Pancreas (tissue), 10 donors: ENCODE measurements around the gene DIAPH3. TPM values are rescaled to one million over a fixed set of nuclear protein-coding genes. Genes with fewer than 3 reads are reported as not detected.

Source experiments
- ATAC-seq, 4 donors: fragments of 200-7000 bp; cut with Tn5 transposase; one replicate each; pipeline versions ENCODE4 v1.8.0 to v1.9.1; 2020; ENCODE audit warnings: mild to moderate bottlenecking in 4 of 4, moderate library complexity in 4 of 4
- DNase-seq, 6 donors: peaks; one replicate each; pipeline ENCODE4 v3.0.0-alpha.2; 2020
- FAIRE-seq: peaks from 2 replicates; lab custom pipeline; 2012; peaks lifted over from hg19 to GRCh38; lab: Jason Lieb, UNC
- H3K27ac ChIP-seq, 4 donors: fragments of 200-600 bp; sonication (generic); 1 replicate in 3 of 4; 2 replicates in 1 of 4; pipeline versions ENCODE4 v1.5.0 to v1.8.0; 2020
- H3K27me3 ChIP-seq, 4 donors: fragments of 200-600 bp; one replicate each; pipeline ENCODE4 v1.8.0; 2021
- H3K36me3 ChIP-seq, 3 donors: fragments of 200-600 bp; sonication (generic) in 1 of 3; one replicate each; pipeline versions ENCODE4 v1.5.0 to v1.8.0; 2020 to 2021
- H3K4me1 ChIP-seq, 3 donors: fragments of 200-600 bp; one replicate each; pipeline ENCODE4 v1.8.0; 2021
- H3K4me3 ChIP-seq, 4 donors: fragments of 200-600 bp; sonication (generic) in 2 of 4; one replicate each; pipeline versions ENCODE4 v1.5.0 to v1.8.0; 2020 to 2021
- H3K9me3 ChIP-seq, 4 donors: fragments of 200-600 bp; one replicate each; pipeline ENCODE4 v1.8.0; 2021
- WGBS, 2 donors: extraction: QIAGEN DNeasy Blood & Tissue Kit; methylation state at CpG; one replicate each; pipeline ENCODE4 v1.1.7; 2013; 5-methylcytosine and 5-hydroxymethylcytosine counted together
- intact Hi-C, 3 donors: fragments of 100-400 bp; cut with DNase I; formaldehyde crosslinking; loops; one replicate each; pipeline versions ENCODE4 v1.11.1 to v1.14.2; 2022
- polyA plus RNA-seq, 2 donors: library from polyadenylated mRNA; stranded (reverse); fragments of 200-250 nt; gene quantifications; one replicate each; pipeline ENCODE4 v1.2.3, GENCODE V29; 2013
- total RNA-seq, 6 donors: library from RNA; stranded (reverse); fragmentation: NEBNext Ultra II Directional in 4 of 6; extraction: Animal tissue kit (Norgen Biotek cat#: 25700) in 4 of 6; gene quantifications; one replicate each; pipeline versions ENCODE4 v1.2.1 to v1.2.4, GENCODE V29; 2021 to 2023
- TF ChIP-seq, protein P1 (sequence below), 4 donors: fragments of 200-600 bp; sonication (generic) in 3 of 4; IDR thresholded peaks; one replicate each; pipeline versions ENCODE4 v1.5.0 to v1.8.0; 2021; ENCODE audit warnings: antibody characterized with exemption in 4 of 4
- donor health status: healthy with polysubstance abuse.
- donor health status: DM: no; HTN: no; CAD: no; lungs with moderate emphysema.
- donor health status: DM: no; HTN: no; CAD: no.
- donor health status: control.
- donor health status: control.
- donor health status: Bipolar disorder and iron deficiency.
- donor health status: DM: yes; HTN: yes; CAD: no.
- donor health status: DM: no; HTN: no; CAD: no.
- donor health status: DM: no; HTN: no; CAD: no.
- donor health status: DM: yes; HTN: yes; CAD: no.

Gene DIAPH3
- total and polyA plus RNA-seq, 8 donors = 0.12 to 1.3 (median 0.42) TPM; not detected in 1

GRCh38 chr13:60152904-60153303 is 10.8 kb downstream of the DIAPH3 start:
- intact Hi-C loops = no loop called here
- Histone ChIP-seq H3K9me3 (no peaks in the 10 kb centered on the region), H3K4me1 (no peaks in the 10 kb centered on the region), H3K27ac (no peak overlapping the region), H3K27me3 (no peaks in the 10 kb centered on the region), H3K36me3 (no peaks in the 10 kb centered on the region), H3K4me3 (no peak overlapping the region)
- DNase-seq (no peak), ATAC-seq (no peak), FAIRE-seq (no peak)
- TF ChIP-seq, protein P1, sequence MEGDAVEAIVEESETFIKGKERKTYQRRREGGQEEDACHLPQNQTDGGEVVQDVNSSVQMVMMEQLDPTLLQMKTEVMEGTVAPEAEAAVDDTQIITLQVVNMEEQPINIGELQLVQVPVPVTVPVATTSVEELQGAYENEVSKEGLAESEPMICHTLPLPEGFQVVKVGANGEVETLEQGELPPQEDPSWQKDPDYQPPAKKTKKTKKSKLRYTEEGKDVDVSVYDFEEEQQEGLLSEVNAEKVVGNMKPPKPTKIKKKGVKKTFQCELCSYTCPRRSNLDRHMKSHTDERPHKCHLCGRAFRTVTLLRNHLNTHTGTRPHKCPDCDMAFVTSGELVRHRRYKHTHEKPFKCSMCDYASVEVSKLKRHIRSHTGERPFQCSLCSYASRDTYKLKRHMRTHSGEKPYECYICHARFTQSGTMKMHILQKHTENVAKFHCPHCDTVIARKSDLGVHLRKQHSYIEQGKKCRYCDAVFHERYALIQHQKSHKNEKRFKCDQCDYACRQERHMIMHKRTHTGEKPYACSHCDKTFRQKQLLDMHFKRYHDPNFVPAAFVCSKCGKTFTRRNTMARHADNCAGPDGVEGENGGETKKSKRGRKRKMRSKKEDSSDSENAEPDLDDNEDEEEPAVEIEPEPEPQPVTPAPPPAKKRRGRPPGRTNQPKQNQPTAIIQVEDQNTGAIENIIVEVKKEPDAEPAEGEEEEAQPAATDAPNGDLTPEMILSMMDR (IDR thresholded peaks at IDR 0.05) = no peak

- H3K36me3 ChIP-seq = no peaks in the 10 kb centered on the region
- DNase-seq (no peak), ATAC-seq (no peak), FAIRE-seq (no peak)
- no peak overlapping the region for H3K27ac ChIP-seq
- intact Hi-C loops = no loop called here
- H3K27me3 ChIP-seq = no peaks in the 10 kb centered on the region
- no peak overlapping the region for H3K4me3 ChIP-seq
- no peaks in the 10 kb centered on the region for H3K4me1 ChIP-seq
- TF ChIP-seq, protein P1 (IDR thresholded peaks at IDR 0.05) = no peak
- H3K9me3 ChIP-seq = no peaks in the 10 kb centered on the region
Measured at GRCh38 chr13:60152114-60152513, 11.6 kb downstream of the DIAPH3 start.

- ATAC-seq (no peak), FAIRE-seq (no peak), DNase-seq (no peak)
- WGBS, 2 donors = 85 to 94% methylated on average over 2 of the region's 2 CpGs
- Histone ChIP-seq H3K27ac (no peak overlapping the region), H3K9me3 (no peaks in the 10 kb centered on the region), H3K4me1 (no peaks in the 10 kb centered on the region), H3K27me3 (no peaks in the 10 kb centered on the region), H3K36me3 (no peaks in the 10 kb centered on the region), H3K4me3 (no peak overlapping the region)
- TF ChIP-seq, protein P1 (IDR thresholded peaks at IDR 0.05) = no peak
- intact Hi-C loops = no loop called here
Measured at GRCh38 chr13:60150538-60150937, 13.2 kb downstream of the DIAPH3 start.

DNA sequence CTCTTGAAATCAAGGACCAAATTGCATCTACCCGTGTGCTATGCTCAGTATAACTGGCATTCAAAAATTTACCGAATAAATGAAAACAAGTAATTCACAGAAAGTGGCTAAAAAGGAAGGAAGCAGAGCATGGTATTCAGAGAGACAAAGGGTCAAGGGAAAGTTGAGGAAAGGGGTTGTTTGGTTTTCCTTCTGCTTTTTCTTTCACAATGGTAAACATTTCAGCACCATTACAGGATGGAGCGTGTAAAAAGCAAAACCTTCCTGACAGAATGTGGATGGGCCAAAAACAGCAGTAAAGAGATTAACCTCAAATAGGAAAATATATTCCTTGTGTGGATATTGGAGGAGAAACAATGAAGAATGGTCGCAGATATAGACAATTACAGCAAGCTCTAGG is 14.8 kb downstream of the DIAPH3 start:
- no peak for ATAC-seq
- 90 to 91% methylated on average over 4 of the region's 4 CpGs for WGBS, 2 donors
- intact Hi-C loops = no loop called here

DNA sequence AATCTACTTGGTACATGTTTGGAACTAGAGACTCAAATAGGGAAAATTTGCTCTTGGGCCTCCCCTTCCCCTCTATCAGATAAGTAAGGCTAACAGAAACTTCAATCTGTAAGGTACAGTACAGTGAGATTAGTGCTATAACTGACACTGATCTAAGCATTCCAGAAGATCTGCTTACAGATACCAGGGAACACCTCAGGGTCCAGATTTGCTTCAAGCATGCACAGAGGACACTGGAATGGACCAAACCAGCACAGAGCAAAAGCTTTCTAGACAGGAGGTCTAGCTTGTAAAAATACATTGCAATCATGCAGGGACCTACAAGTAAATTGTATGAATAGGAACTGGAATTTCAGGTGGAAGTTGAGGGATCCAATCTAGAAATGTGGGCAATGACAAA is 16.4 kb downstream of the DIAPH3 start:
- Histone ChIP-seq H3K4me3 (no peak overlapping the region), H3K27ac (no peak overlapping the region), H3K27me3 (no peaks in the 10 kb centered on the region), H3K36me3 (no peaks in the 10 kb centered on the region), H3K9me3 (no peaks in the 10 kb centered on the region), H3K4me1 (no peaks in the 10 kb centered on the region)
- intact Hi-C loops = no loop called here
- no peak for ATAC-seq
- no peak for FAIRE-seq
- TF ChIP-seq, protein P1 (IDR thresholded peaks at IDR 0.05) = no peak
- DNase-seq = no peak

More for the DNA sequence above, 14.8 kb downstream of the DIAPH3 start:
- H3K4me1 ChIP-seq = no peaks in the 10 kb centered on the region
- H3K27me3 ChIP-seq = no peaks in the 10 kb centered on the region
- DNase-seq (no peak), FAIRE-seq (no peak)
- H3K27ac ChIP-seq = no peak overlapping the region
- H3K4me3 ChIP-seq = no peak overlapping the region
- no peaks in the 10 kb centered on the region for H3K36me3 ChIP-seq
- TF ChIP-seq, protein P1 (IDR thresholded peaks at IDR 0.05) = no peak
- no peaks in the 10 kb centered on the region for H3K9me3 ChIP-seq
